PC-9 (cell line): Measurements from ENCODE around the gene HAGH. TPM values are rescaled to one million over a fixed set of nuclear protein-coding genes. Genes with fewer than 3 reads are reported as not detected.

Source experiments
- BruUV-seq: library from RNA; stranded (reverse); fragments of 400-500 nt; replicated peaks from 2 replicates; lab custom pipeline; 2021; lab: Mats Ljungman, UMichigan
- CTCF ChIA-PET: fragments of 300-600 bp; sonication (Branson Sonifier 250); formaldehyde crosslinking; loops from one replicate; lab custom pipeline; 2022; ENCODE audit warnings: antibody characterized with exemption; lab: Charles Lee
- POLR2A ChIA-PET: fragments of 300-600 bp; sonication (Branson Sonifier 250); formaldehyde crosslinking; loops from one replicate; lab custom pipeline; 2022; ENCODE audit warnings: antibody characterized with exemption; ENCODE audit not compliant: unreplicated experiment; lab: Charles Lee
- DNase-seq, 2 experiments: peaks; one replicate each; pipeline versions ENCODE4 v3.0.0 to v3.0.0-alpha.2; 2015 to 2022; ENCODE audit warnings: mixed read lengths in 1 of 2
- H2AFZ ChIP-seq: fragments of 200-600 bp; sonication (generic); 2 replicates; pipeline ENCODE4 v1.8.1; 2017; ENCODE audit warnings: antibody characterized with exemption
- H3F3A ChIP-seq: fragments of 200-600 bp; sonication (generic); 2 replicates; pipeline ENCODE4 v1.8.1; 2017; ENCODE audit warnings: antibody characterized with exemption, mild to moderate bottlenecking, low read depth; ENCODE audit not compliant: insufficient read depth
- H3K27ac ChIP-seq: fragments of 200-600 bp; sonication (generic); 2 replicates; pipeline ENCODE4 v1.6.1; 2016; ENCODE audit warnings: mixed run types
- H3K27me3 ChIP-seq: fragments of 200-600 bp; sonication (generic); 2 replicates; pipeline ENCODE4 v1.6.1; 2016; ENCODE audit warnings: low read depth, mixed run types; ENCODE audit not compliant: insufficient read depth
- H3K36me3 ChIP-seq: fragments of 200-600 bp; sonication (generic); 2 replicates; pipeline ENCODE4 v1.6.1; 2016; ENCODE audit warnings: low read depth, mixed run types
- H3K4me1 ChIP-seq: fragments of 200-600 bp; sonication (generic); replicated peaks from 2 replicates; pipeline ENCODE4 v1.6.1; 2016; ENCODE audit warnings: mixed run types; ENCODE audit not compliant: insufficient read depth
- H3K4me2 ChIP-seq: fragments of 200-600 bp; sonication (generic); 2 replicates; pipeline ENCODE4 v1.6.1; 2017; ENCODE audit warnings: mixed run types
- H3K4me3 ChIP-seq: fragments of 200-600 bp; sonication (generic); 2 replicates; pipeline ENCODE4 v1.6.1; 2016; ENCODE audit warnings: mixed run types
- H3K79me2 ChIP-seq: fragments of 200-600 bp; sonication (generic); 2 replicates; pipeline ENCODE4 v1.6.1; 2017; ENCODE audit warnings: low read depth, mixed run types
- H3K9me2 ChIP-seq: fragments of 200-600 bp; sonication (generic); 2 replicates; pipeline ENCODE4 v1.8.1; 2017; ENCODE audit warnings: mild to moderate bottlenecking; ENCODE audit not compliant: insufficient read depth
- H3K9me3 ChIP-seq: fragments of 200-600 bp; sonication (generic); 2 replicates; pipeline ENCODE4 v1.8.1; 2016; ENCODE audit warnings: low read depth; ENCODE audit not compliant: insufficient read depth
- H4K20me1 ChIP-seq: fragments of 200-600 bp; sonication (generic); 2 replicates; pipeline ENCODE4 v1.8.1; 2017; ENCODE audit not compliant: insufficient read depth
- EZH2 ChIP-seq: fragments of 200-600 bp; sonication (generic); IDR thresholded peaks from 2 replicates; pipeline ENCODE4 v1.8.0; 2017; ENCODE audit warnings: antibody characterized with exemption, low read depth
- intact Hi-C: fragments of 100-400 bp; cut with micrococcal nuclease; formaldehyde crosslinking; loops from one replicate; pipeline ENCODE4 v1.10.0; 2022; ENCODE audit not compliant: unreplicated experiment
- total RNA-seq: library from RNA; stranded (reverse); gene quantifications from 2 replicates; pipeline ENCODE4 v1.2.3, GENCODE V29; 2021
- TF ChIP-seq, protein P1 (sequence below): fragments of 200-600 bp; sonication (generic); conservative IDR thresholded peaks from 2 replicates; pipeline ENCODE4 v1.6.1; 2017; ENCODE audit warnings: mixed run types, antibody characterized with exemption, mild to moderate bottlenecking, moderate library complexity

Gene HAGH
- total RNA-seq, 1 experiment from 2014 or later: 51.8 TPM

DNA sequence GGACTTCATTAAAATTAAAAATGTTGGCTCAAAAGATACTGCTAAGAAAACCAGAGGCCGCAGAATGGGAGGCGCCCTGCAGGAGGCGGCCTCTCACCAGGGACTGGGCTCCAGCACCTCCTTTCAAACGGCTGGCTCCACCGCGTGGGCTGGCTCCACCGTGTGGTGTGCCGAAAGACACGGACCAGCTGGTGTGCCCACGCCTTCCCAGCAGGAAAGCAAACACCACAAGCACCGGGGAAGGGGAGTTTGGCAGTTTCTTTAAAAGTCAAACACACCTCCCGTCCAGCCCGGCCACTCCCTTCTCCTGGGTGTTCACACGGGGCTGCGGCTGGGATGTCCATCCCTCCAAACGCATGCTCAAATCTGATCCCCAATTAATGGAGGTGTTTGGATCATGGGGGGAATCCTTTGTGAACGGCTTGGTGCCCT is 13.9 kb downstream of the HAGH start:
- DNase-seq: no peak

DNA sequence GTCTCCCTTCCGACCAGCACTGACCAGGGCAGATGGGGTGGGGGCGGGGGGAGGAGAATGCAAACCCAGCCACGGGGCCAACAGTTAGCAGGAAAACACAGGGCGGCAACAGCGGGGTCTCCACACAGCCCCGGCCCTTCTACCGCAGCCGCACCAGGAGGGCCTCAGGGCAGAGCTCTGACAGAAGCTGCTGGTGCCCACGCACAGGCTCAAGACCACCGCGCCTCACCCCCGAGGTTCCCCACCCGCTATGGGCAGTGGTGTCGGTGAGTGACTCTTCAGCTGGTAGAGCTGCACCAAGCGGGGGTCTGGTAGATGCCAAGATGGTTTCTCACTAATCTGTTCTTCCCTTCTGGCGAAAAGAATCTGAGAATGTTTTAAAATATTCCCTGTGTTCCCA is 16.1 kb downstream of the HAGH start:
- POLR2A ChIA-PET: no interaction called here
- Histone ChIP-seq H4K20me1 (no peaks in the 10 kb centered on the region), H3K27ac (no peak overlapping the region), H3K36me3 (no peaks in the 10 kb centered on the region), H3K4me3 (no peak overlapping the region), H3K9me2 (no peaks in the 10 kb centered on the region), H3K4me1 (no peaks in the 10 kb centered on the region), H3K4me2 (no peak overlapping the region), H3F3A (peaks cover 9% of the 10 kb centered on the region; the same call in 1 of the 2 replicates), H3K79me2 (no peaks in the 10 kb centered on the region), H3K27me3 (no peaks in the 10 kb centered on the region), H3K9me3 (no peaks in the 10 kb centered on the region), H2AFZ (no peak overlapping the region)
- intact Hi-C loops: no loop called here
- BruUV-seq: no TSS peak
- TF ChIP-seq EZH2: no peak
- TF ChIP-seq, protein P1, sequence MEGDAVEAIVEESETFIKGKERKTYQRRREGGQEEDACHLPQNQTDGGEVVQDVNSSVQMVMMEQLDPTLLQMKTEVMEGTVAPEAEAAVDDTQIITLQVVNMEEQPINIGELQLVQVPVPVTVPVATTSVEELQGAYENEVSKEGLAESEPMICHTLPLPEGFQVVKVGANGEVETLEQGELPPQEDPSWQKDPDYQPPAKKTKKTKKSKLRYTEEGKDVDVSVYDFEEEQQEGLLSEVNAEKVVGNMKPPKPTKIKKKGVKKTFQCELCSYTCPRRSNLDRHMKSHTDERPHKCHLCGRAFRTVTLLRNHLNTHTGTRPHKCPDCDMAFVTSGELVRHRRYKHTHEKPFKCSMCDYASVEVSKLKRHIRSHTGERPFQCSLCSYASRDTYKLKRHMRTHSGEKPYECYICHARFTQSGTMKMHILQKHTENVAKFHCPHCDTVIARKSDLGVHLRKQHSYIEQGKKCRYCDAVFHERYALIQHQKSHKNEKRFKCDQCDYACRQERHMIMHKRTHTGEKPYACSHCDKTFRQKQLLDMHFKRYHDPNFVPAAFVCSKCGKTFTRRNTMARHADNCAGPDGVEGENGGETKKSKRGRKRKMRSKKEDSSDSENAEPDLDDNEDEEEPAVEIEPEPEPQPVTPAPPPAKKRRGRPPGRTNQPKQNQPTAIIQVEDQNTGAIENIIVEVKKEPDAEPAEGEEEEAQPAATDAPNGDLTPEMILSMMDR: no peak
- DNase-seq: no peak
- CTCF ChIA-PET: no interaction called here

More for the DNA sequence above, 13.9 kb downstream of the HAGH start:
- POLR2A ChIA-PET: no interaction called here
- Histone ChIP-seq H3K9me2 (no peaks in the 10 kb centered on the region), H4K20me1 (no peaks in the 10 kb centered on the region), H3K4me3 (no peak overlapping the region), H3K27ac (no peak overlapping the region), H3K9me3 (no peaks in the 10 kb centered on the region), H2AFZ (no peak overlapping the region), H3K79me2 (no peaks in the 10 kb centered on the region), H3K36me3 (0 out of 2 replicates have a peak, but pooled peaks cover 6% of the 10 kb centered on the region), H3K4me1 (no peaks in the 10 kb centered on the region), H3K27me3 (no peaks in the 10 kb centered on the region), H3K4me2 (no peak overlapping the region), H3F3A (peaks cover 9% of the 10 kb centered on the region; the same call in 1 of the 2 replicates)
- intact Hi-C loops: no loop called here
- BruUV-seq: no TSS peak
- TF ChIP-seq, protein P1: 0 out of 2 replicates have a peak, but pooled peaks have one; percentile 27
- TF ChIP-seq EZH2: no peak
- CTCF ChIA-PET: no interaction called here

DNA sequence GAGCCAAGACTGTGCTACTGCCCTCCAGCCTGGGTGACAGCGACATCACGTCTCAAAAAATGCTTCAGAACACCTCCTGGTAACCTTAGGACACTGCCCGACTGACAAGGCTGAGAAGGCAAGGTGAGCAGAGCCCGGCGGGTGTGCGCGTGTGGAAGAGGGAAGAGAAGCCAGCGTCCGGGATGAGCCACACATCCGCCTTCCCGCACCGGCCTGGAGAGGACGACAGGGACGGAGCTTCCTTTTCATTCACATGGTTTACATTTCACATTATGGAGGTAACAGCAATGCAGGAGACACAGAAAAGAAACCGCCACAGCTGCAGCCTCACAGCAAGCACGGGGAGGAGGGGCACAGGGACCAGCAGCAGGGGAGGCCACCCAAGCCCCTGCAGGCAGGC is 16.5 kb downstream of the HAGH start:
- Histone ChIP-seq H3K4me3 (no peak overlapping the region), H3K9me3 (no peaks in the 10 kb centered on the region), H3K9me2 (no peaks in the 10 kb centered on the region), H2AFZ (no peak overlapping the region), H3K27me3 (no peaks in the 10 kb centered on the region), H3K4me1 (no peaks in the 10 kb centered on the region), H3K79me2 (no peaks in the 10 kb centered on the region), H3K27ac (no peak overlapping the region), H3K4me2 (no peak overlapping the region), H3F3A (peaks cover 6% of the 10 kb centered on the region; the same call in 1 of the 2 replicates), H3K36me3 (no peaks in the 10 kb centered on the region), H4K20me1 (no peaks in the 10 kb centered on the region)
- intact Hi-C loops: no loop called here
- DNase-seq: no peak
- POLR2A ChIA-PET: no interaction called here
- BruUV-seq: no TSS peak
- TF ChIP-seq, protein P1: no peak
- no peak for TF ChIP-seq EZH2
- CTCF ChIA-PET: no interaction called here
